GM12872 (cell line): ENCODE measurements around the gene SLC22A4.

Experiments
- TF ChIP-seq, protein P1 (sequence below): IDR thresholded peaks from 3 replicates; pipeline ENCODE4 v1.5.1; 2011; ENCODE audit warnings: low read depth, mild to moderate bottlenecking, low read length, moderate library complexity; ENCODE audit not compliant: insufficient read depth

SLC22A4 gene

DNA sequence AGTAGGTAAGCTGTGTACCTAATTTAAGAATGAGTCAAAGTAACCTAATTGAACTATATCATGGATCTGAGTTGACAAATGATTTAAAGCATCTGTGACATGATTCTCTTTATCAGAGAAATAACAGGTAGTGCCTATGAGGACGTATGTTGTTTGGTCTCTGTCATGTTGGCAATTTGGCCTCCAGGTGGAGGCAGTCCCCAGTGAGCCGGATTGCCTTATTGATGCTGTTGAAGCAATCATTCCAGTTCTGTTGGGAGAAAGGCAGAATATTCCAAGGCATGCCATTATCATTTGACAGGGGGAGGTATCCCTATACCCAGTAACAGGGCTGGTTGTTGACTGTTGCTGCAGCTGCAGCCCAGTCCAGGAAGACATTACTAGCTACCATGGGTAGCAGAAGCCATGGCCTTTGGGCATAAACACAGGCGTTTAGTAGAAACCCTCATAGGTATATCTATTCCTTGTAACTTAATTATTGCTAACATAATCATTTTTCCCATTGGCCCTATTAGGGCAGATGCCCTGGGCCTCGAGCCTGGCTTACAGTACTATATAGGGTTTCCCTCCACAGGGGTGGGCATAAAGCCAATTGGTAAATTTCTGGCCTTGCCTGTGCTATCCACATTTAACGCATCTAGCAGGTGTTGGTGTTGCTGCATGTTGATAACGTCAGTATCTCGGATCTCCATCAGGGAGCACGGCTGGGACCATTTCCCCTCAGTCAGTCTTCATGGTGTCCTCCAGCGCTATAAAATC is 12.2 kb upstream of the SLC22A4 start:
- TF ChIP-seq, protein P1, sequence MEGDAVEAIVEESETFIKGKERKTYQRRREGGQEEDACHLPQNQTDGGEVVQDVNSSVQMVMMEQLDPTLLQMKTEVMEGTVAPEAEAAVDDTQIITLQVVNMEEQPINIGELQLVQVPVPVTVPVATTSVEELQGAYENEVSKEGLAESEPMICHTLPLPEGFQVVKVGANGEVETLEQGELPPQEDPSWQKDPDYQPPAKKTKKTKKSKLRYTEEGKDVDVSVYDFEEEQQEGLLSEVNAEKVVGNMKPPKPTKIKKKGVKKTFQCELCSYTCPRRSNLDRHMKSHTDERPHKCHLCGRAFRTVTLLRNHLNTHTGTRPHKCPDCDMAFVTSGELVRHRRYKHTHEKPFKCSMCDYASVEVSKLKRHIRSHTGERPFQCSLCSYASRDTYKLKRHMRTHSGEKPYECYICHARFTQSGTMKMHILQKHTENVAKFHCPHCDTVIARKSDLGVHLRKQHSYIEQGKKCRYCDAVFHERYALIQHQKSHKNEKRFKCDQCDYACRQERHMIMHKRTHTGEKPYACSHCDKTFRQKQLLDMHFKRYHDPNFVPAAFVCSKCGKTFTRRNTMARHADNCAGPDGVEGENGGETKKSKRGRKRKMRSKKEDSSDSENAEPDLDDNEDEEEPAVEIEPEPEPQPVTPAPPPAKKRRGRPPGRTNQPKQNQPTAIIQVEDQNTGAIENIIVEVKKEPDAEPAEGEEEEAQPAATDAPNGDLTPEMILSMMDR = no peak

DNA sequence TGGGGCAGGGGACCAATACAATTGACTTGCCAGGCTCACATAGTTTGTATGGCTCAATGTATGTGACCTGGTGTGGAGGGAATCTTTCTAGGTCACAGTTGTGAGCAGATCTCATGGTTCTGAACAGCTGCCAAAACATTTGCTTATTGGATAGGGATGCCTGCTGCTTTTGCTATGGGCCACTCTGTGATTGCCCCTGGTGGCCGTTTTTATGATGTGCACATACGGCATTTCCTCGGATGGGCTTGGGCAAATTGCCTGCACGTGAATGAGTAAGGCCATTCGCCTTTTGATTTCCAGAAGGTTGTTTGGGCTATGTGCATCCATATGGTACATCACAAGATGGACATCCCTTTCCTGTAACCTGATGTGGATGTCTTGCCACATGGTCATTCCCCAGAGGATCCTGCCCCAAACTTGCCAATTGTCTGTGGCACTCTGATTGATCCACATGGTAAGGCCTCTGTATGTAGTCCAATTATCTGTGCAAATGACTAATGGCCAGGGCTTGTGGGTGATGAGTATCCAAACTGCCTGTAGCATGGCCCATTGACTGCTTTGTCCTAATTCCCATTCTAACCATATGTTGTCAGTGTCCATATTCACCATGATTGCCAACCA is 10.7 kb upstream of the SLC22A4 start:
- TF ChIP-seq, protein P1 = peak; percentile 48

DNA sequence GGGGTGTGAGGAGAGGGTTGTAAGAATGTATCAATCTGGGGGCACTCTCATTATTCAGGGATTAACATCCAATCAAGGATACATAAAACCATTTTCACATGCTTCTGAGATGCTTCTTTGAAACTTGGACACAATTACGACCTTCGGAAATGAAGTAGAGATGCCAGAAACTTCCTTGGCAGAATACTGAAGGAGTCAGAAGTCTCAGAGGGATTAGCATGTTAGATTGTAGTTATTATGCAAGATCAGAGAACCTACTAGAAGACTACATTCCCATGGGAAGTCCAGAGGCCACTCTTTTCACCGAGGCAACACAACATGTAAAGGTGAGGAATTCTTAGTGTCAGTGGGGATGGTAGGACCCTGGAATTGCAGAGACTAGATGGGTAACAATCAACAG is 5.1 kb upstream of the SLC22A4 start:
- TF ChIP-seq, protein P1 = no peak

DNA sequence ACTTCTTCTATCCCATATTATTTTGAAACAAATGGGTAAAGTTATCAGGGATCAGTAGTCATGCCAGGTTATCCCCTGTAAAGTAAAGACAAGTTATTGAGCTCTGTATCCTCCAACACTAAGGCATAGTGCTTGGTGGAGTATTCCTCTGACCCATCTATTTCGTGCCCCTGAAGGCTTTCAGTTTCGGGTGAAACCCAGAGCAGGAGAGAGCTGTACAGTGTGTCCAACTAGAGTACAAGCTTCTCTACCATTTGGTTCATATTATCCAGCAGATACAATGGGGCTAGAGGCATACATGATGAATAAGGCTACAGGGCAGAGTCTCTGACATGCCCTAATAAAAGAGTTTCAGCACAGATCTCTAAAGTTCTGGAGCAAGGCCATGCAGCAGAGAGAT is 3.2 kb upstream of the SLC22A4 start:
- TF ChIP-seq, protein P1 = no peak

DNA sequence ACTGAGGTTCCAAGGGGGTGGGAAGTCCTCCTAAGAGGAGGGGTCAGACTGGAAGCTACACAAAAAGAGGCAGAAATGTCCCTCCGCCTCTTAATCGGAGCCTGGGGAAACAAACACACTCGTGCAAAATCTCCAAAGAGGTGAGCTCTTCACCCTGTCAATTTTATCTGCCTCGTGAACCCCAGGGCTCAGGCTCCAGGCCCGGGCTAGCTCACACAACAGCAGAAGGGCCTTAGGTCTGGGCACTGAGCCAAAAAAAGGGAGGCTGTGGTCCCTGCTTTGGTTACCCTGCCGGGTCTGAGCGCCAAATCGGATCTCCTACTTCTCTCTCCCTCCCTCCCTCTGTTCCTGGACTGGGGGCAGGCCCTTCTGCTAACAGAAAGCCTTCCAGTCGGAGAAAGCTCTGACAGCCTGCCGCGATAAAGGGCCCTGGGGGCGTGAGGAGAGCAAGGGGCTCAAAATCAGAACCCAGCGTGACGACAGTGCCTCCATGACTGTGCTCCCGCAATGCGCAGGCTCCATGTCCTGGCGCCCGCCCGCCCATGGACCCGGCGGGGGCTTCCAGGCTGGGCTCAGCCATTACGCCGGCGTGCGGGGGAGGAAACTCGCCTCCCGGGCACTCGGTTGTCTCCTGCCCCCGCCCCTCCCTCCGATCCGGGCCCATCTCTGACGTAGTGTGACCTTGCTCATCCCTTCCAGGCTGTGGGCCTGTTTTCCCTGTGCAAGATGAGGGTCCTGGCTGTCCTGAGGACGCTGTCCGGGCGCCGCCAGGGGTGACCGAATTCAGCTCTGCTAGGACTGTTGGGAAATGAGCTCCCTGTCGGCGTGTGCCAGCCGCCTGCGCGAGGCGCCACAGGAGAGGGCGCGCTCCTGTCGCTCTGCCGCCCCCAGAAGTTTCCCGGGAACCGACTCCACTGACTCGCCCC is 865 bp upstream of the SLC22A4 start:
- TF ChIP-seq, protein P1 = peak; percentile 24; the same call in 1 of the 3 replicates

DNA sequence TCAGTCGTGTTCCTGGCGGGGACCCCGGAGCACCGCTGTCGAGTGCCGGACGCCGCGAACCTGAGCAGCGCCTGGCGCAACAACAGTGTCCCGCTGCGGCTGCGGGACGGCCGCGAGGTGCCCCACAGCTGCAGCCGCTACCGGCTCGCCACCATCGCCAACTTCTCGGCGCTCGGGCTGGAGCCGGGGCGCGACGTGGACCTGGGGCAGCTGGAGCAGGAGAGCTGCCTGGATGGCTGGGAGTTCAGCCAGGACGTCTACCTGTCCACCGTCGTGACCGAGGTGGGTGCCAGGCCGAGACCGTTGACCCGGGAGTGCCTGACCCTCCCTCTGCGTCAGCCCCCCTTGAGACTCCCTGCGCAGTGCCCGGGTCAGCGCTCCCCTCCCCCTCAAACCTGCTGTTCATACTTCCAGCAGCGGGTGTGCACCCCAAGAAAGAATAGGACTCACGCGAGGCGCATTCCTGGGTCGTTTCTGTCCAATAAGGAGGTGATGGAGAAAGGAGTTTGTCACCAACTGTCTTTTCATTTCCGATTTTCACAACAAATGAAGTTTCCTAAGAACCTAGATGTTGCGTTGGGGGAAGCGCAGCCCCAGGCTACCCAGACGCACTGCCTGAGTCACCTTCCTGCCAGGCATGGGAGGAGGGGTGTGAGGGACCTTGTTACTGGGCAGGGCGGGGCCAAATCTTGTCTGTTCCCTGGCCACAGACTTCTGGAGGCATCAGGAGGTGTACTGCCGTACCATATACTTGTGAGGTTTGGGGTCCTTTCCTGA is 722 bp downstream of the SLC22A4 start:
- TF ChIP-seq, protein P1 = no peak
